ENCODE results near the gene COL6A3.

DNA sequence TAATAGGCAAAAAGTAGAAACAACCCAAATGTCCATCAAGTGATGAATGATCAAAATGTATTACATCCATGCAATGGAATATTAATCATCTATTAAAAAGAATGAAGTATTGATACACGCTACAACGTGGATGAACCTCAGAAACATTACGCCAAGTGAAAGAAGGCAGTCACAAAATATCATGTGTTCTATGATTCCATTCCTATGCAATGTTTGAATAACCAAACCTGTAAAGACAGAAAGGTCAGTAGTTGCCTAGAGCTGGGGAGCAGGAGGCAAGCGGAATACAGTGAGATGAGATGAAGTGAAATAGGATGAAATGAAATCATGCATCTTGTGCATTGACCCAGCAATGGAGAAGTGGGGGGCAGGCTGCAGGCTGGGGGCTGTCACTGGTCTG, 17.9 kb upstream of the COL6A3 start:
- TF ChIP-seq, protein P1, sequence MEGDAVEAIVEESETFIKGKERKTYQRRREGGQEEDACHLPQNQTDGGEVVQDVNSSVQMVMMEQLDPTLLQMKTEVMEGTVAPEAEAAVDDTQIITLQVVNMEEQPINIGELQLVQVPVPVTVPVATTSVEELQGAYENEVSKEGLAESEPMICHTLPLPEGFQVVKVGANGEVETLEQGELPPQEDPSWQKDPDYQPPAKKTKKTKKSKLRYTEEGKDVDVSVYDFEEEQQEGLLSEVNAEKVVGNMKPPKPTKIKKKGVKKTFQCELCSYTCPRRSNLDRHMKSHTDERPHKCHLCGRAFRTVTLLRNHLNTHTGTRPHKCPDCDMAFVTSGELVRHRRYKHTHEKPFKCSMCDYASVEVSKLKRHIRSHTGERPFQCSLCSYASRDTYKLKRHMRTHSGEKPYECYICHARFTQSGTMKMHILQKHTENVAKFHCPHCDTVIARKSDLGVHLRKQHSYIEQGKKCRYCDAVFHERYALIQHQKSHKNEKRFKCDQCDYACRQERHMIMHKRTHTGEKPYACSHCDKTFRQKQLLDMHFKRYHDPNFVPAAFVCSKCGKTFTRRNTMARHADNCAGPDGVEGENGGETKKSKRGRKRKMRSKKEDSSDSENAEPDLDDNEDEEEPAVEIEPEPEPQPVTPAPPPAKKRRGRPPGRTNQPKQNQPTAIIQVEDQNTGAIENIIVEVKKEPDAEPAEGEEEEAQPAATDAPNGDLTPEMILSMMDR (optimal IDR thresholded peaks at IDR 0.05 in 1 of 3, IDR thresholded peaks at IDR 0.05 in 1 of 3, conservative IDR thresholded peaks at IDR 0.05 in 1 of 3; ENCODE audit: extremely low read depth in 1 of 3, insufficient read depth in 2 of 3, low read length in 3 of 3): no peak
- no peak for TF ChIP-seq EZH2 (IDR thresholded peaks at IDR 0.05; ENCODE audit: low read length)
